HG02943 (cell line): ENCODE data around the gene DOCK2.

ENCODE experiments used
- ATAC-seq: cut with Tn5 transposase; IDR thresholded peaks from one replicate; pipeline ENCODE4 v1.9.1; 2021; ENCODE audit warnings: mild to moderate bottlenecking, low read depth, moderate library complexity; ENCODE audit not compliant: unreplicated experiment

The DOCK2 gene

DNA sequence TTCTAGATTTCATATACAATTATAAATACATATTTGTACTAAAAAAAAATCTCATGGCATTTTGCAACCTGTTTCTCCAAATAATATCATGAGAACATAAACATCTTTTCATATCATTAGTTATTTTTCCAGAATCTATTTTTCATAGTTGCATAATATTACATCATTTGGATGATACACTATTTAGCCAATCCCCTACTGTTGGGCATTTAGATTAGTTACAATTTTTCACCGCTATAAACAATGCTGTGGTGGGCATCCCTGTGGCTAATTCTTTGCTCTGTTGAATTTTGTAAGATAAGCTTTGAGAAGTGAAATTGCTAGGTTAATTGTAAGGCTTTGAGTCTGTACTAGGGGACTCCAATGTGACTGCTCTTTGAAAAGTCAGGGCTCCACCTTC is 466.4 kb downstream of the DOCK2 start:
- no peak for ATAC-seq

DNA sequence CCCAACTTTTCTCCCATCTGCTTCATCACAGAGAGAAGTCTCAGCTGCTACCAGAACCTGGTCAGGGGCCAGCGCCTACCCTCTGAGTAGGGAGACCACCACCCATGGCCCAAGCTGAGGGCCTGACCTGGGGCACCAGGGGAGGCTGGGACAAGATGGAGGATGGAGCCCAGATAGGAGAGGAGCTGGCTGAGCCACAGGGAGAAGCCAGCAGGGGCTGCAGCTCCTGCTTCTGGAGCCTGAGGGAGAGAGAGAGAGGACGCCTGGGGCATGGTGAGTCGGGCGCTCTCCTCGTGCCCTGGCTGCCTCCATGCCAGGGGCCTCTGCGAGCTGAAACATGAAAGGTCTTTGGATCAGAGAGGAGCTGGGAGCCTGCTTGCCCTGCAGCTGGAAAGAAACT is 467.2 kb downstream of the DOCK2 start:
- no peak for ATAC-seq

DNA sequence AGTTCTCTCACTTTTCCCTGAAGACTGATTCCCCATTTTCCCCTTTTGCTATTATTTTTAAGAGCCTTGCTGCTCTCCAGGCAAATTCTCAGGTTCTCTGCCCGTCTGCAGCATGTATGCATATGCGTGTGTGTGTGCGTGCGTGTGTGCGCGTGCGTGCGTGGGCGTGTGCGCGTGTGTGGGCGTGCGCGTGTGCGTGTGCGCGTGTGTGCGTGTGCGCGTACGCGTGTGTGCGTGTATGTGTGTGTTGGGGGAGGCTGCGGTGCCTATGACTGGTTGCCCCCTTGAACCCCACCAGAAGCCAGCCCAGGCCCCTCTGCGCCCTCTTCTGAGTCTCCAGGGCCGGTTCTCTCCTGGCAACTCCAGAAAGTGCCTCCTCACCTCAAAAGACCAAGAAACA is 467.6 kb downstream of the DOCK2 start:
- ATAC-seq = no peak

DNA sequence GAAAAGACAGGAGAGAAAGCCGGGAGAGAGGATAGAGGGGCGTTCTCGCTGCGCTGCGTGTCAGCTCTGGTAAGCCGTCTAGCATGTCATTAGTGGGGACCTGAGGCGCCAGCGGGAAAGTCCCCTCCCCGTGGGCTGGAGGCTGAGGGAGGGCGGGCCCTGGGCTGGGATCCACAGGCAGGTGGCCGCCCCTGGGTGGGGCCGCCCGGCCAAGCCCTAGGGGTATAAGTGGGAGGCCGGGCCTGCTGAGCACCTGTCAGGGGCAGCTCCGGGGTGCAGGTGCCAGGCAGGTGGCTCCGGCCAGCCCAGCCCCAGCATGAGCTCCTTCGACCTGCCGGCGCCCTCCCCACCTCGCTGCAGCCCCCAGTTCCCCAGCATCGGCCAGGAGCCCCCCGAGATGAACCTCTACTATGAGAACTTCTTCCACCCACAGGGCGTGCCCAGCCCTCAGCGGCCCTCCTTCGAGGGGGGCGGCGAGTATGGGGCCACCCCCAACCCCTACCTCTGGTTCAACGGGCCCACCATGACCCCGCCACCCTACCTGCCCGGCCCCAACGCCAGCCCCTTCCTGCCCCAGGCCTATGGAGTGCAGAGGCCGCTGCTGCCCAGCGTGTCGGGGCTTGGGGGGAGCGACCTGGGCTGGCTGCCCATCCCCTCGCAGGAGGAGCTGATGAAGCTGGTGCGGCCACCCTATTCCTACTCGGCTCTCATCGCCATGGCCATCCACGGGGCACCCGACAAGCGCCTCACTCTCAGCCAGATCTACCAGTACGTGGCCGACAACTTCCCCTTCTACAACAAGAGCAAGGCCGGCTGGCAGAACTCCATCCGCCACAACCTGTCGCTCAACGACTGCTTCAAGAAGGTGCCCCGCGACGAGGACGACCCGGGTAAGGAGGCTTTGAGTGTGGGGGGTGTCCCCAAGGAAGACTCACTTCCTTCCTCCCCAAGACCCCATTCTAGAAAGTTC is 468.9 kb downstream of the DOCK2 start, which contains the start of gene FOXI1:
TSS of gene FOXI1 (plus strand) at position 256 of the 970 bp plus-strand sequence. CDS start at position 317, 61 bp downstream.
- ATAC-seq = no peak

DNA sequence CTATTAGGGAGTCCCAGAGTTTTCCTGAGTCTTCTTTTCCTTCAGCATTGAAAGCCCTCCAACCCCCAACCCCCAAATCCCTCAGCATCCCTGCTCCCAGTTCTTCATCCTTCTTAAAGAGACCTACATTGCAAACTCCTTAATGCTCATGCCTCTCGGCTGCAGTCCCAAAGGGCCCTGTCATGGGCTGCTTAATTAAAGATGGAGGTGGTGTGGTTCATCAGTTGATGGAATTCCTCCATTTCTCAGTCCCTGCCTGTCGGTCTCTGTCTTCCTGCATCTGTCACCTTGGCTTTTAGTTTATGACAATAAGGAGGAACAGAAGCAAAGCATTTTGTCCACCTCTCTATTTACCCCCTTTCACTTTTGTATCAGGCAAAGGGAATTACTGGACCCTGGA is 470.6 kb downstream of the DOCK2 start:
- ATAC-seq = no peak

DNA sequence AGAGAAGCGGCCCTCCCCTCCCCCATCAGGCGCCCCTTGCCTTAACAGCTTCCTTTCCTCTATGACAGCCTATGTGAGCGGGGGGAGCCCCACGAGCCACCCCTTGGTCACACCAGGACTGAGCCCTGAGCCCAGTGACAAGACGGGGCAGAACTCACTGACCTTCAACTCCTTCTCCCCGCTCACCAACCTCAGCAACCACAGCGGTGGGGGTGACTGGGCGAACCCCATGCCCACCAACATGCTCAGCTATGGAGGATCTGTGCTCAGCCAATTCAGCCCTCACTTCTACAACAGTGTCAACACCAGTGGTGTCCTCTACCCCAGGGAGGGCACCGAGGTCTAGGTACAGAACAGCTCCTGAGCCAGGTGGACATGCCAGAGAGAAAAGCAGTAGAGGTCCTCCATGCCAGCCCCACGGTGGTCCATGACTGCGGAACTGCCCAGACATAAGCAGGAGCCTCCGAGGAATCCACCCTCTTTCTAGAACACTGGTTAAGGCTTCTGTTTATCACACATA is 471.3 kb downstream of the DOCK2 start:
- no peak for ATAC-seq

DNA sequence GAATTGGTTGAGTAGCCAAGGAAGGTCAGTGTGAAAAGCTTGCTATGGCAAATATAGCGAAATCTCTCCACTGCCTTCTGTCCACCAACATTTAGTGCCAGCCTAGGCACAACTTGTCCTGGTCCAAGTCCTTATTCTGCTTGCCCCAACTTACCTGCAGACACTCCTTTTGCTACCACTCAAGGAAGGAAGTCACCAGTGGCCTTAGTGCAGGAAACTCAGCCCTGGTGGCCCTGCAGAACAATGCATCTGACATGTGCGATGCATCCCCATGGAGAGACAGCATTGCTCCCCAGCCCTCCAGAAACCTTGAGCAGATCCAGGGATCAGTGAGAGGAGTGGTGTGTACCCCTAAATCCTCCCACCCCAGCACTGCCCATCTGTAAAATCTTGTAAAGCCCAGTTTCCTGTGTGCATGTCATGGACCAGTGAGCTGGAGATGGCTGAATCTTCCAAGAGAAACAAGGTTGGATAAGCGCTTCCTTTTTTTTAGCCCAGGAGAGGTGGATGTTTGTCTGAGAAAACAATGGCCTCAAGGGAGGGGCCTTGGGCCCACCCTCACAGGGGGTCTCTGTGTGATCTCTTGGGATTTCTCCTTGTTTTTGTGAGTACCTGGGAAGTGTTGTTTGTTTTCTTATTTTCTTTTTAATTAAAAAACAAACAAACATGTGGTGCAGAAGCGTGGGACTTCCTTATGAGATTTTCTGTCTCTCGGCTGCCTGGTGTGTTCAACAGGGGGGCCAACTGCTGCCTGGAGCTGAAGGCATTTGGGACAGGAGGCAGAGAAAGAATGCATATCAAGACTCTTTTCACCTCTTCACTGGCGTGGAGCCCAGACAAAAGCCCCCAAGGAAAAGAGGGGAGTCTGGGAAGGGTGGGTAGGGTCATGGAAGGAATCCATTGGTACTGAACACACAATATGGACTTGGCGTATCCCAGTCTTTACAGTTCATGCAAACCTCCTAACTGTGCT is 472.3 kb downstream of the DOCK2 start:
- ATAC-seq = no peak

DNA sequence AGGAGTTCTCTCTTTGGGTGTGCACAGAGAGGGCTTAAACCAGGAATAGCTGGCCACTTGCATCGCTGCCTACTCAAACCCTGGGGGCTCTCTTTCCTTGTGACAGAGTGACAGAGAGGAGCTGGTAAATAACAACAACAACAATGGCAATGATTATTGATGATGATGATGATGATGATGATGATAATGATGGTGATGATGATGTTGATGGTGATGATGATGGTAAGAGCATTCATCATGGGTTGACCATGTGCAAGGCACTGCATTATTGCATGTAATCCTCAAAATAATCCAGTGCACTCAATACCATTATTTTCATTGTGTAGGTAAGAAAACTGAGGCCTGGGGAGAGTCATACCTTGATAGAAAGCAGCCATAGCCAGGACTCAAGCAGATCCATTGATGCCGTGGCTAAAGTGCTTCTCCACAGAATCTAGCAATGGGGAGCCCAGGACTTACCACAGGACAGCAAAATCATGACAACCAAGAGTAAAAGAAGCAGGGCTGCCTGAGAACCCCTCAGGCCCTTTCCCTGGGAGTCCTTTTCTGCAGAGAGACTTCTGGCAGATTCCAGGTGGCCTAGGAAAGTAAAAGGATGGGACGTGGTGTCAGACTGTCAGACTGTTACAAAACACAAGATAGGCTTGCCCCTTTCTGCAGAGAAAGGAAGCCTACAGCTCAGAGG is 473.5 kb downstream of the DOCK2 start:
- no peak for ATAC-seq

DNA sequence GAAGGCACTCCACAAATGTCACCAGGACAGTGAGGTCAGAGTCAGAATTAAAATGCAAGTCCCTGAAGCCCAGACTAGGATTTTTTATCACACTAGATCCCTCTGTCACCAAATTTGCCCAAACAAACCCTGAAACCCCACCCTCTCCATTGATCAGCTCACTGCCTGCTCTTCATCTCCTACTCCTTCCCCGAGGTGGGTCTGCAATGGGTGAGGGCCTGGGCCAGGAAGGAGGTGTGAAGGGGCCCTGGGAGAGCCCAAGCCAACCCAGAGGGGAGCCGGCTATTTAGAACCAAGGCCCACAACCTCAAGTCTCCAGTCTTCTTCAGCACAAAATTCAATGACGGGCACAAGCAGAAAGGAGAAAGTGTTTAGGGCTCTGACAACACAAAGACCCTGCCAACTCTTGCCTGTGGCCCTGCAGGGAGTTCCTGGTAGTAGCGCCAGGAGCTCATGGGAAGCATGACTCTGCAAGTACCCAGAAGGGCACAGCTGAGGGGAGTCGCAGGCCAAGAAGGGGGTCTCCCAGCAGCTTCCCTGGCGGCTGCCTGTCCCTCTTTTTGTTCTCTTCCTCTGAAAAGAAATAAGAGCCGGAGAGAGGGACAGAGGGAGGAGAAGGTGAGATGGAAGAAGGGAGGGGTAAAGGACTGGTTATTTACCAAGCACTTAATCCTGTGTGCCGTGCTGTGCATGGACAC is 474.2 kb downstream of the DOCK2 start:
- ATAC-seq = no peak

DNA sequence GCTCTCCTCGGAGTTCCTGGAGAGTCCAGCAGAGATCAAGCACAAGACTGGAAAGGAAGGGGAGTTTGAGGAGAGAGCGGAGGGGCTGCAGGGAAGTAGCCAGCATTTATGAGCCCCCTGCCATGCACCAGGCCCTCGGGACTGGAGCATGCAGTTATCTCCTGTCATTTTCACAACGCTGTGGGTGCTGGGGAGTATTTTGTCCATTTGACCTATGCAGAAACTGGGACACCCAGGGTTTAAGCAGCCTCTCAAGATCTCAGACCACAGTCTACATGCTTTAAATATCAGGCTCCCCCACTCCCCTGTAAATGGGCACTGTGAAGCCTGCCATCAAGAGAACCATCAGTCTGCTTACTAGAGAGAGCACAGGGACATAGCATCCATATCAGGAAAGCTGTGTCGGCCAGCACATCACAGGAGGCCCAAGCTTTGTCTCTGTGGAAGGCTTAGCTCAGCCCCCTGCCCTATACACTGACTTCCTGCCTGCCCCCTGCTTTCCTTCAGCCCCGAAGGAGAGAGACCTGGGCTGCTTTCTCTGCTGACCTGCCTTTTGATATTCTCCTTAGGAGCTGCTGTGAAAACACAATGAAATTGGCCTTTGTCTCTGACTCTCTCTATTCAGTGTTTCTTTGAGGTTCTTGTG is 475.9 kb downstream of the DOCK2 start:
- no peak for ATAC-seq

DNA sequence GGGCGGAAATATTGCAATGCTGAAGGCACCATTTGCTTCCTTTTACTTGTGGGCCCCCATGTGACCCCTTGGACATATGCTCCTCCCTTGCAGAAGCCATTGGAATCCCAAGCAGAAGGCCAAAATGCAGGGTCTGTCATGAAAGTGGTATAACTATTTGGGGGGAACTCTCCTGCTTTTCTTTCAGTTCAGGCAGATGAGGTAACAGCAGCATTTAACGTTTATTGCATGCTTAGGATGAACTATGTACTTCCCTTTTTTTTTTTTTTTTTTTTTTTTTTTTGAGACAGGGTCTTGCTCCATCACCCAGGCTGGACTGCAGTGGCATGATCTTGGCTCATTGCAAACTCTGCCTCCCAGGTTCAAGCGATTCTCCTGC is 476.4 kb downstream of the DOCK2 start:
- no peak for ATAC-seq

DNA sequence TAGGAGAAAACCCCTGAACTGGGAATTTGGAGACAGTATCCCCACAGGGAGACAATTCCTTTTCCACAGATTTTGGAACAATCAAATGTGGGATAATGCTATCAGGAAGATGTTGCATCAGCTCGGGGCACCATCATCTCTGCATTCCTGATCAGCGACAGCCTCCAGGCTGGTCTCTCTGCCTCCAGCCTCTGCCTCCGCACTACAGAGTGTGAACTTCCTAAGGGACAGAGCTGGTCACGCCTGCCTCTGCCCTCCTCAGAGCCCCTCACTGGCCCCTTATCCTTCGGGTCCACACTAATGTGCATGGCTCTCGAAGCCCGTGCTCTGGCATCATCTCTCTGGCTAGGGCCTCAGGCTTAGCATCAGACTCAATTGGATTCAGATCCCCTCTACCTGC is 477.2 kb downstream of the DOCK2 start:
- no peak for ATAC-seq

DNA sequence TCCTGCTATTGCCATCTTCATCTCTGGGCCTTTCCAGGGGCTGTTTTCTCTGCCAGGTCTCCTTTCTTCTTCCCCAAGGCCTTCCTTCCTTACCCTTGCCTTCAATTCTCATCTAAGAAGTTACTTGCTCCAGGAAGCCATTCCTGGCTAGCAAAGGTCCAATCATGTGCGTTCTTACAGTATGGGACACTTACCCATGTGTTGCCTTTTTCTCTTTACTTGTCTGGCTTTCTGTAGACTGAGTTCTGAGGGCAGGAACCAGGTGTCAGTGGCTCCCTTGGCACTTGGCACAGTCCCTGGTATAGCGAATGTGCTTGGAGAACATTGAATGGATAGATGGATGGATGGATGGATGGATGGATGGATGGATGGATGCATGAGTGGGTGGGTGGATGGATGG is 478.9 kb downstream of the DOCK2 start:
- ATAC-seq = no peak

DNA sequence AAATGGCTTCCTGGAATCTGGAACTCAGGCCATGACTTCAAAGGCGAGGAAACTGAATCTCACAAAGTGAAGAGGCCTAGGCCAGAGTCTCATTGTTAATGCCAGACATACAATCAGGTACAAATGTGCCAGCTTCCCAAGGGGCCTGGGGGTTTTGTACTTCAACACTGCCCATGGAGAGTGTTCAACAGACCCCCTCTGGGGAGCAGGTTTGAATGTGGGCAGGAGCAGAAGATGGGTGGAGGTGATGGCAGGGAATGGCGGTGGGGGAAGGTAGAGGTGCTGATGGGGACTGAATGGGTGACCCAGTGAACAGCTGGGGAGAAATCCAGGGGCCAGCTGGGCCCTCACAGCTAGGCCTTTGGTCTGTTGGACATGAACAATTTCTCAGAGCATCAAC is 480.7 kb downstream of the DOCK2 start:
- ATAC-seq = no peak

DNA sequence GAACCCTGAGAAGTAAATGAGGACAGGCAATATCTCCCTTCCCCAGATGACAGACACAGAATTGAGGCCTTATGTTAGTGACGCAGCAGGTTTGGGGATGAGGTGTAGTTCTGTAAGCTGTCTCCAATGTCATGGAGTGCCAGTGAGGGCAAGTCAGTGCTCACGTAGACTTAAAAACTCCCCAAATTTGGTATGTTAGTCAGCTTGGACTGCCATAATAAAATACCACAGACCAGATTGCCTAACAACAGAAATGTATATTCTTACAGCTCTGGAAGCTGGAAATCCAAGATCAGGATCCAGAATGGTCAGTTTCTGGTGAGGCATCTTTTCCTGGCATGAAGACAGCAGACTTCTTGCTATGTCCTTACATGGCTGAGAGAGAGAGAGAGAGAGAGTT is 483.5 kb downstream of the DOCK2 start:
- no peak for ATAC-seq

DNA sequence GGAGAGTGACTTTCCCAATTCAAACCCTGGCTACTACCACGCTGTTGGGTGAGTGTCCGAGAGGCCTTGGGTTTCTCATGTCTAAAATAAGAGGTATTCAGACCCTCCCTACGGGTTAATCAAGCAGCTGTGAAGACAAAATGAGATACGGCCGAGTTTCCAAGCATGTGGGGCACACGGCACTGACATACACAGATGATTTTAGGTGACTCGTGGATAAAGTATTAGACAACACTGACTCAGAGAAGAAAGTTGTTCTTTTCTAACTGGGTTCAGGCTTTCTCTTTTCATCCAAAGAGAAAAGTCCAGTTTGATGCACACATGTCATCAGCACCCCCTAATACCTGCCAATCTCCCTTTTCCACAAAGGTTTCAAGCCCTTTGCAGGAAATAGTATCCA is 484.2 kb downstream of the DOCK2 start:
- no peak for ATAC-seq

DNA sequence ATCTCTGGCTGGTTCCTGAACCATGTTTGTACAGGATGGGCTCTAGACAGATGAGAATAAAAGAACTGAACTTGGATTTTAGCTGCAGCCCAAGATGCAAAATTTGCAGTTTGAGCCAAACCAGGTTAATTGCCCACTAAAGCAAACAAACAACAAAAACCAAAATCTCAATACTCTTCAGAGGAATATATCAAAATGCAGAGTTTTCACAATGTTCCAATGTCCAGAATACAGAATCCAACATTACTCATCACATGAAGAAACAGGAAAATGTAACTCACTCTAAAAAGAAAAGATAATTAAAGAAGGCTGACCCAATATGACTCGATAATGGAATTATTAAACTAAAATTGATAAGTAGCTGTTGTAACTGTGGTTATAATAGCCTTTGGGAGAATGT is 489.0 kb downstream of the DOCK2 start:
- ATAC-seq = no peak

DNA sequence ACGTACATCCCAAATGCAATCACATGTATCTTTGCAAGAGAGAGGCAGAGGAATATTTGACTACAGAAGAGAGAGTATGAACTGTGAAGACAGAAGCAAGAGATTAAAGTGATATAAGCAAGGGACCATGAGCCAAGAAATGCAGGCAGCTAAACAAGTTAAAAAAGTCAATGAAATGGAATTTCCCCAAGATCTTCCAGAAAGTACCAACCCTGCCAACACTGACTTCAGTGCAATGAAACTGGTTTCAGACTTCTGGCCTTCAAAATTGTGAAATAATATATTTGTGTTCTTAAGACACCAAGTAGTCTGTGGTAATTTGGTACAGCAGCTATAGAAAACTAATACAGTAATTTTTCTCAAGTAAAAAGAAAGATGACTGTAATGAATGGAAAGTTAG is 489.6 kb downstream of the DOCK2 start:
- no peak for ATAC-seq

DNA sequence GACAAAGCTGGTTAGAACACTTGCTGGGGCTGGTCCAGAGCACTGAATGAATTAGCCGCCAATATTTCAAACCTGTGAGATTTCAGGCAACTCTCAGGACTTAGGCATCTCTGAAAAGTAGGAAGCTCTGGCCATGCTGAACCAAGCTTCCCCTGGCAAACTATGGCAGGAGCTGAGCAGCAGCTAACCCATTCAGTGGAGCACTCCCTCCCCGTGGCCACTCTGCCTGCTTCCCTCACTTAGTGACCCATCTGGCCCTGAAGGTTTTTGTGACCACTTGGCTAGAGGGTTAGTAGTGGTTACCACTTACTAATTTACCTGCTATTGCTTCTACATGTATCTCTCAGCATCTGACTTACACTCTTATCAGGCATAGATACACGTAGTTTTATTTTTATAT is 494.2 kb downstream of the DOCK2 start:
- ATAC-seq = no peak
